GM23248 (cell line): Measurements from ENCODE around the gene HLX.

Experiments used
- EZH2 ChIP-seq: fragments of 200-600 bp; sonication (generic); IDR thresholded peaks from 2 replicates; pipeline ENCODE4 v1.6.1; 2018; ENCODE audit warnings: antibody characterized with exemption, mild to moderate bottlenecking; ENCODE audit not compliant: insufficient read depth, poor library complexity, severe bottlenecking
- EZH2phosphoT487 ChIP-seq: fragments of 200-600 bp; sonication (generic); IDR thresholded peaks from 2 replicates; pipeline ENCODE4 v1.6.1; 2018; ENCODE audit warnings: antibody characterized with exemption, moderate library complexity, mild to moderate bottlenecking, low read depth; ENCODE audit not compliant: insufficient read depth

DNA sequence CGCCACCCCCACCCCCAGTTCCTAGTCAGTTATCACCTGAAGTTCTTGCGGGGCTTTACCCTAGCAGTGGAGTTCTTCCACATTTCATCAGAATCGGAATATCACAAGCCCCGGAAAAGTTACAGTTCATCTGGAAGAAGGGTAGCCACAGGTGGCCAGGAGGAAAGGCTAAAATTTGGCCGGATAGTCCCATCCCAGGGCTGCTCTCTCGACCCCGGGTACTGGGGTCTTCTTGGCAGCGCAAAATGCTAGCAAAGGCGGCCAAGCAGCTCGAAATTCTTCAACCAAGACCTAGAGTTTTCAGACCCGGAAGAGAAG lies 7.9 kb downstream of the HLX start:
- TF ChIP-seq EZH2 (no peak), EZH2phosphoT487 (no peak)
